GM23338 (cell line): ENCODE results near the gene HSPG2. TPM values are rescaled to one million over a fixed set of nuclear protein-coding genes. Genes with fewer than 3 reads are reported as not detected.

Experiments
- ATAC-seq: fragments of 200-7000 bp; cut with Tn5 transposase; 3 replicates; pipeline ENCODE4 v1.9.1; 2020
- DNase-seq: peaks from one replicate; pipeline ENCODE4 v3.0.0-alpha.2; 2015; ENCODE audit warnings: low spot score
- H2AFZ ChIP-seq: fragments of 200-600 bp; sonication (generic); 2 replicates; pipeline ENCODE4 v1.8.0; 2016; ENCODE audit warnings: antibody characterized with exemption, mild to moderate bottlenecking, moderate library complexity
- H3F3A ChIP-seq: fragments of 200-600 bp; sonication (generic); replicated peaks from 2 replicates; pipeline ENCODE4 v1.8.0; 2017; ENCODE audit warnings: antibody characterized with exemption, mixed run types, low read depth
- H3K27ac ChIP-seq: fragments of 200-600 bp; sonication (generic); 2 replicates; pipeline ENCODE4 v1.6.1; 2016; ENCODE audit warnings: low read depth
- H3K27me3 ChIP-seq: fragments of 200-600 bp; sonication (generic); 2 replicates; pipeline ENCODE4 v1.8.0; 2016; ENCODE audit warnings: mild to moderate bottlenecking, mixed run types, moderate library complexity; ENCODE audit not compliant: insufficient read depth
- H3K36me3 ChIP-seq: fragments of 200-600 bp; sonication (generic); 2 replicates; pipeline ENCODE4 v1.8.0; 2016; ENCODE audit warnings: mild to moderate bottlenecking; ENCODE audit not compliant: insufficient read depth
- H3K4me1 ChIP-seq: fragments of 200-600 bp; sonication (generic); 2 replicates; pipeline ENCODE4 v1.8.0; 2016; ENCODE audit warnings: mild to moderate bottlenecking, moderate library complexity; ENCODE audit not compliant: insufficient read depth
- H3K4me2 ChIP-seq: fragments of 200-600 bp; sonication (generic); 2 replicates; pipeline ENCODE4 v1.7.1; 2017; ENCODE audit warnings: mixed run types
- H3K4me3 ChIP-seq: fragments of 200-600 bp; sonication (generic); 2 replicates; pipeline ENCODE4 v1.6.1; 2016; ENCODE audit warnings: mixed run types
- H3K79me2 ChIP-seq: fragments of 200-600 bp; sonication (generic); replicated peaks from 2 replicates; pipeline ENCODE4 v1.8.0; 2017; ENCODE audit warnings: mild to moderate bottlenecking; ENCODE audit not compliant: insufficient read depth
- H3K9me2 ChIP-seq: fragments of 200-600 bp; sonication (generic); 2 replicates; pipeline ENCODE4 v1.8.0; 2017; ENCODE audit not compliant: insufficient read depth
- H4K20me1 ChIP-seq: fragments of 200-600 bp; sonication (generic); replicated peaks from 2 replicates; pipeline ENCODE4 v1.8.0; 2017; ENCODE audit warnings: mild to moderate bottlenecking; ENCODE audit not compliant: insufficient read depth
- H3K27ac Mint-ChIP-seq: 2 replicates; pipeline ENCODE4 v1.8.0; 2020; ENCODE audit warnings: inconsistent platforms, mild to moderate bottlenecking, moderate library complexity, mixed read lengths
- H3K27me3 Mint-ChIP-seq: 3 replicates; pipeline ENCODE4 v1.8.0; 2022; ENCODE audit warnings: low read depth, mild to moderate bottlenecking, moderate library complexity, mixed read lengths, inconsistent platforms; ENCODE audit not compliant: insufficient read depth, poor library complexity
- H3K36me3 Mint-ChIP-seq: 3 replicates; pipeline ENCODE4 v1.8.0; 2021; ENCODE audit warnings: low read depth, mild to moderate bottlenecking, inconsistent platforms, moderate library complexity, mixed read lengths
- H3K4me1 Mint-ChIP-seq: 3 replicates; pipeline ENCODE4 v1.8.0; 2020; ENCODE audit warnings: mild to moderate bottlenecking, inconsistent platforms, mixed read lengths
- H3K4me3 Mint-ChIP-seq: 3 replicates; pipeline ENCODE4 v1.8.0; 2021; ENCODE audit warnings: moderate library complexity, mild to moderate bottlenecking, inconsistent platforms, mixed read lengths
- H3K9me3 Mint-ChIP-seq: 3 replicates; pipeline ENCODE4 v1.8.0; 2020; ENCODE audit warnings: moderate library complexity, mild to moderate bottlenecking, inconsistent platforms, mixed read lengths
- ETS1 ChIP-seq: IDR thresholded peaks from 2 replicates; pipeline ENCODE4 v1.6.1; 2016; ENCODE audit warnings: antibody characterized with exemption
- EZH2phosphoT487 ChIP-seq: fragments of 200-600 bp; sonication (generic); IDR thresholded peaks from one replicate; pipeline ENCODE4 v1.8.1; 2018; ENCODE audit warnings: antibody characterized with exemption; ENCODE audit not compliant: unreplicated experiment
- JUNB ChIP-seq: IDR thresholded peaks from one replicate; pipeline ENCODE4 v1.6.1; 2016; ENCODE audit warnings: antibody characterized with exemption; ENCODE audit not compliant: unreplicated experiment
- NANOG ChIP-seq: IDR thresholded peaks from 2 replicates; pipeline ENCODE4 v1.6.1; 2016; ENCODE audit warnings: antibody characterized with exemption, borderline replicate concordance
- POLR2AphosphoS5 ChIP-seq: IDR thresholded peaks from 2 replicates; pipeline ENCODE4 v1.6.1; 2016; ENCODE audit warnings: antibody characterized with exemption, low read depth
- REST ChIP-seq: IDR thresholded peaks from one replicate; pipeline ENCODE4 v1.6.1; 2018; ENCODE audit warnings: antibody characterized with exemption; ENCODE audit not compliant: unreplicated experiment
- ZNF331 ChIP-seq: fragments of 250-450 bp; sonication (Bioruptor Pico); IDR thresholded peaks from 2 replicates; pipeline ENCODE4 v1.5.0; 2020; ENCODE audit warnings: low read depth, mild to moderate bottlenecking, moderate library complexity
- ZNF462 ChIP-seq: fragments of 250-450 bp; sonication (Bioruptor Pico); IDR thresholded peaks from 2 replicates; pipeline ENCODE4 v1.5.0; 2020; ENCODE audit warnings: mild to moderate bottlenecking, moderate library complexity
- polyA plus RNA-seq: library from polyadenylated mRNA; unstranded; fragments of >200 nt; fragmentation: Nextera tagmentation; extraction: Ambion mirVana; gene quantifications from 2 replicates; pipeline ENCODE4 v1.2.1, GENCODE V29; 2016
- total RNA-seq: library from RNA; depleted of rRNA; stranded (reverse); fragments of >200 nt; shearing (Covaris generic); gene quantifications from 2 replicates; pipeline ENCODE4 v1.2.3, GENCODE V29; 2014

The HSPG2 gene
- total and polyA plus RNA-seq, 2 experiments from 2014 or later, result 14.9 to 70.8 TPM

GRCh38 chr1:21839337-21840037 is 97.6 kb downstream of the HSPG2 start:
- Mint-ChIP-seq H3K36me3 (peaks cover 47% of the 10 kb centered on the region), H3K27ac (no peak overlapping the region), H3K4me1 (no peaks in the 10 kb centered on the region), H3K4me3 (no peak overlapping the region), H3K9me3 (peaks cover 8% of the 10 kb centered on the region), H3K27me3 (peaks cover 5% of the 10 kb centered on the region)
- H3K27me3 ChIP-seq, result no peaks in the 10 kb centered on the region
- no peak overlapping the region for H3K4me2 ChIP-seq
- ATAC-seq (no peak), DNase-seq (no peak)
- no peak overlapping the region for H3K4me3 ChIP-seq
- no peaks in the 10 kb centered on the region for H3F3A ChIP-seq
- H2AFZ ChIP-seq, result no peak overlapping the region
- H4K20me1 ChIP-seq, result no peaks in the 10 kb centered on the region
- no peaks in the 10 kb centered on the region for H3K4me1 ChIP-seq
- TF ChIP-seq ZNF331 (CRISPR knock-in tag), result no peak
- no peak for TF ChIP-seq JUNB
- TF ChIP-seq ETS1, result no peak
- no peak for TF ChIP-seq REST
- no peak for TF ChIP-seq POLR2AphosphoS5
- H3K27ac ChIP-seq, result no peak overlapping the region
- no peaks in the 10 kb centered on the region for H3K9me2 ChIP-seq
- no peaks in the 10 kb centered on the region for H3K79me2 ChIP-seq
- H3K36me3 ChIP-seq, result peaks cover 6% of the 10 kb centered on the region; the same call in 1 of the 2 replicates

GRCh38 chr1:21838359-21839157 is 98.6 kb downstream of the HSPG2 start:
- Histone ChIP-seq H3K79me2 (no peaks in the 10 kb centered on the region), H3K27ac (no peak overlapping the region), H3F3A (no peaks in the 10 kb centered on the region), H2AFZ (no peak overlapping the region), H3K9me2 (no peaks in the 10 kb centered on the region), H3K27me3 (no peaks in the 10 kb centered on the region), H3K4me3 (no peak overlapping the region), H4K20me1 (no peaks in the 10 kb centered on the region), H3K4me2 (no peak overlapping the region), H3K36me3 (peaks cover 6% of the 10 kb centered on the region), H3K4me1 (no peaks in the 10 kb centered on the region)
- Mint-ChIP-seq H3K36me3 (peaks cover 53% of the 10 kb centered on the region), H3K4me1 (no peaks in the 10 kb centered on the region), H3K9me3 (peaks cover 15% of the 10 kb centered on the region), H3K27ac (no peak overlapping the region), H3K27me3 (peaks cover 2% of the 10 kb centered on the region), H3K4me3 (no peak overlapping the region)
- ATAC-seq (no peak), DNase-seq (no peak)
- TF ChIP-seq EZH2phosphoT487, result no peak
- TF ChIP-seq NANOG, result no peak
- no peak for TF ChIP-seq ZNF462
- no peak for TF ChIP-seq ZNF331 (CRISPR knock-in tag)
